HG03520 (cell line): Measurements from ENCODE around the gene GALNT9.
"Not testable (repeated sequence)": the region's sequence is repeated elsewhere in the genome, so short reads cannot be mapped to it uniquely, and the experiment has no call there.

Experiments used
- ATAC-seq: cut with Tn5 transposase; IDR thresholded peaks from one replicate; pipeline ENCODE4 v1.9.1; 2021; ENCODE audit warnings: mild to moderate bottlenecking, moderate library complexity; ENCODE audit not compliant: unreplicated experiment

Gene GALNT9

DNA sequence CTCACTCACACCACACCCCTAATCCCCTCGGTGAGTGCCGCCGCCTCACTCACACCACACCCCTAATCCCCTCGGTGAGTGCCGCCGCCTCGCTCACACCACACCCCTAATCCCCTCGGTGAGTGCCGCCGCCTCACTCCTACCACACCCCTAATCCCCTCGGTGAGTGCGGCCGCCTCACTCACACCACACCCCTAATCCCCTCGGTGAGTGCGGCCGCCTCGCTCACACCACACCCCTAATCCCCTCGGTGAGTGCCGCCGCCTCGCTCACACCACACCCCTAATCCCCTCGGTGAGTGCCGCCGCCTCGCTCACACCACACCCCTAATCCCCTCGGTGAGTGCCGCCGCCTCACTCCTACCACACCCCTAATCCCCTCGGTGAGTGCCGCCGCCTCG, 179.9 kb downstream of the GALNT9 start:
- ATAC-seq: not testable (repeated sequence)

DNA sequence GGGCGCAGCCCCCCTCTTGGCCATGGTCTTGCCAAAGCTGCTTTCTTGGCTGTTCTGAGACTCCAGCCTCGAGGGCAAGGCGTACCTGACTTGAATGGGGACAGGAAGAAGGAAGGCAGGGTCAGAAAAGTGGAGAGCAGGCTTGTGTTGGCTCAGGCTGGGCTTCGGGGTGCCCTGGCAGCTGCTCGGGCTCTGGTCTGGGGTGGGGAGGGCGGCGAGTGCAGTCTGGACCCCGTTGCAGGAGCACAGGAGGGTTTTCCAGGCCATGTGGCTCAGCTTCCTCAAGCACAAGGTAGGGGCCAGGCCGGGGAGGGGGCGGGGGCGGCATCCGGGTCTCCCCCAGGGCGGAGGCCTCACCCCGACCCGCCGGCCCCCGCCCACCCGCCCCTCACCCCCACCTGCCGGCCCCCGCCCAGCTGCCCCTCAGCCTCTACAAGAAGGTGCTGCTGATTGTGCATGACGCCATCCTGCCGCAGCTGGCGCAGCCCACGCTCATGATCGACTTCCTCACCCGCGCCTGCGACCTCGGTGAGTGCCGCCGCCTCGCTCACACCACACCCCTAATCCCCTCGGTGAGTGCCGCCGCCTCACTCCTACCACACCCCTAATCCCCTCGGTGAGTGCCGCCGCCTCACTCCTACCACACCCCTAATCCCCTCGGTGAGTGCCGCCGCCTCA, 180.9 kb downstream of the GALNT9 start:
- ATAC-seq: no peak

DNA sequence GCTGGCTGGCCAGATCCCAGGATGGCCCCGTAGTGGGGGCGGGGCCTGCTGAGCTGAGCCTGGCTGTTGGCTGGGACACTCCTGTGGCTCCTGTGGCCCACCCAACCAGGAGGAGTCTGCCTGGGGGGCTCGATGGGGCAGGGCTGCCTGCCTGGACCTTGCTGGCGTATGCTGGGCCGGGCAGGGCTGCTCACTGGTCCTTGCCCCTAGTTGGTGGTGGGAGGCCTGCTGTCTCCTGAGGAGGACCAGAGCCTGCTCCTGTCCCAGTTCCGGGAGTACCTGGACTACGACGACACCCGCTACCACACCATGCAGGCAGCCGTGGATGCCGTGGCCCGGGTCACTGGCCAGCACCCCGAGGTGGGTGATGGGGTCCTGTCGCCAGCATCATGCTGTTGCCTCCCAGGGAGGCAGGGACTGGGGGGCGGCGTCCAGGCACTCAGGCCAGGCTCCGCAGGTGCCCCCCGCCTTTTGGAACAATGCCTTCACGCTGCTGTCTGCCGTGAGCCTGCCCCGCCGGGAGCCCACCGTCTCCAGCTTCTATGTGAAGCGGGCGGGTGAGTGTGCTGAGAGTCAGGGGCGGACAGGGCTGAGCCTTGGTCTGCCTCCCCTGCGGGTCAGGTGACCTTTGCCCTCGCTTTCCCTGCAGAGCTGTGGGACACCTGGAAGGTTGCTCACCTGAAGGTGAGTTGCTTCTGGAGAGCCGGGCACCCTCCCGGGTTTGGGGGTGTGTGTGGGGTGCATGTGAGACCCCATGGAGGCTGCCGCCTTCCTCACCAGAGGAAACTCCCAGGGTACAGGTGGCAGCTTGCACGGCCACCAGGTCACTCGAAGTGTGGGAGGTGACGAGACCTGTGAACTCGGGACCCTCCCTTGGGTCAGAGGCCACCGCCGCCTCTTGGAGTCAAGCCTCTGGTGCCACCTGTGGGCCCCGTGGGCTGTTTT, 181.7 kb downstream of the GALNT9 start:
- ATAC-seq: no peak

DNA sequence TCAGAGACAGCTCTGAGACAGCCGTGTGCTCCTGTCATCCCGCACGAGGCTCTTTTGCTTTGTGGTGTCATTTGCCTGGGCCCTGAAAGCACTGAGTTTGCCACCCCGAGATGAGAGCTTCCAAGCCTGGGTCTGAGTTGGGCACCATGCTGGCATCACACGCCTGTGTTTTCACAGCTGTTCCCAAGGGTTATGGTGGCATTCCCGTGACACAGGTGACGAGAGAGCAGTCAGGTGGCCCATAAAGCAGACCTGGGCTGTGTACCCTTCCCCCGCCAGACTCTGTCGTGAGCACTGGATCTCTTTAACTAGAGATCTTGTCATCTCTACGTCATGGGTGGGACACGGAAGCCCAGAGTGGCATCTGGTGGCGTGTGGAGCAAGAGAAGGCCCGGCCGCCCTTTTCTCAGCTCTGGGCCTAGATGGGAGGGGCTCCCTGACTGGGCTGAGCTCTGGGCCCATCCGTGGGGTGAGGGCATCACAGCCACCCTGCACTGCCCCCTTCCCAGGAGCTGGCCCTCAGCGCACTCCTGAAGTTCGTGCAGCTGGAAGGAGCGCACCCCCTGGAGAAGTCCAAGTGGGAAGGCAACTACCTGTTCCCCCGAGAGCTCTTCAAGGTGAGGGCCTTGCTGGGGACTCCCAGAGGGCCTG, 182.5 kb downstream of the GALNT9 start:
- ATAC-seq: no peak
